ENCODE results near the gene ZNF18. TPM values are rescaled to one million over a fixed set of nuclear protein-coding genes. Genes with fewer than 3 reads are reported as not detected.

The ZNF18 gene
- total and polyA plus RNA-seq, 4 donors: 4.0 to 10.2 (median 5.4) TPM

- ATAC-seq (ENCODE audit: insufficient read depth, low FRiP score): no peak
- Histone ChIP-seq H3K27ac (ENCODE audit: low read depth in 1 of 2, low read length in 1 of 2) (no peak overlapping the region), H3K4me1 (ENCODE audit: control insufficient read depth in 5 of 5, insufficient read depth in 5 of 5, low read length in 5 of 5) (no peaks in the 10 kb centered on the region), H3K27me3 (ENCODE audit: control insufficient read depth in 3 of 3, insufficient read depth in 3 of 3, low read length in 2 of 3) (no peaks in the 10 kb centered on the region), H3K4me3 (no peak overlapping the region), H3K9me3 (ENCODE audit: control insufficient read depth in 4 of 4, insufficient read depth in 3 of 4, low read length in 3 of 4) (no peaks in the 10 kb centered on the region), H3K36me3 (ENCODE audit: control insufficient read depth in 4 of 4, insufficient read depth in 4 of 4, low read length in 4 of 4) (peaks cover 7 to 25% (median 15%) of the 10 kb centered on the region in 4 donors), H3K9ac (ENCODE audit: insufficient read depth in 1 of 2, low read length in 2 of 2) (no peak overlapping the region)
- TF ChIP-seq CTCF (IDR thresholded peaks at IDR 0.05; ENCODE audit: control extremely low read depth, extremely low read depth): no peak
- 93 to 95% methylated on average over 4 of the region's 4 CpGs for WGBS, 2 donors
- no peak for DNase-seq
Observed at GRCh38 chr17:11986179-11986941, 10.9 kb downstream of the ZNF18 start.

- 91 to 95% methylated on average over 4 of the region's 4 CpGs for WGBS, 2 donors
- Histone ChIP-seq H3K4me3 (no peak overlapping the region), H3K36me3 (ENCODE audit: control insufficient read depth in 4 of 4, insufficient read depth in 4 of 4, low read length in 4 of 4) (peaks cover 7 to 23% (median 19%) of the 10 kb centered on the region in 4 donors), H3K27me3 (ENCODE audit: control insufficient read depth in 3 of 3, insufficient read depth in 3 of 3, low read length in 2 of 3) (no peaks in the 10 kb centered on the region), H3K27ac (ENCODE audit: low read depth in 1 of 2, low read length in 1 of 2) (no peak overlapping the region), H3K4me1 (ENCODE audit: control insufficient read depth in 5 of 5, insufficient read depth in 5 of 5, low read length in 5 of 5) (no peaks in the 10 kb centered on the region), H3K9me3 (ENCODE audit: control insufficient read depth in 4 of 4, insufficient read depth in 3 of 4, low read length in 3 of 4) (no peaks in the 10 kb centered on the region), H3K9ac (ENCODE audit: insufficient read depth in 1 of 2, low read length in 2 of 2) (no peak overlapping the region)
- no peak for TF ChIP-seq CTCF (IDR thresholded peaks at IDR 0.05; ENCODE audit: control extremely low read depth, extremely low read depth)
- no peak for ATAC-seq (ENCODE audit: insufficient read depth, low FRiP score)
- no peak for DNase-seq
Observed at GRCh38 chr17:11981862-11982261, 15.4 kb downstream of the ZNF18 start.

GRCh38 chr17:11980813-11981212, 16.5 kb downstream of the ZNF18 start:
- no peaks in the 10 kb centered on the region for H3K4me1 ChIP-seq (ENCODE audit: control insufficient read depth in 5 of 5, insufficient read depth in 5 of 5, low read length in 5 of 5)
- H3K4me3 ChIP-seq: no peak overlapping the region
- H3K9ac ChIP-seq (ENCODE audit: insufficient read depth in 1 of 2, low read length in 2 of 2): no peak overlapping the region
- ATAC-seq (ENCODE audit: insufficient read depth, low FRiP score) (no peak), DNase-seq (peak in 1 of 3 donors; percentile 3)
- H3K36me3 ChIP-seq (ENCODE audit: control insufficient read depth in 4 of 4, insufficient read depth in 4 of 4, low read length in 4 of 4): peaks cover 9 to 23% (median 18%) of the 10 kb centered on the region in 4 donors
- WGBS, 2 donors: 75 to 95% methylated on average over 2 of the region's 2 CpGs
- TF ChIP-seq CTCF (IDR thresholded peaks at IDR 0.05; ENCODE audit: control extremely low read depth, extremely low read depth): no peak
- H3K9me3 ChIP-seq (ENCODE audit: control insufficient read depth in 4 of 4, insufficient read depth in 3 of 4, low read length in 3 of 4): no peaks in the 10 kb centered on the region
- H3K27ac ChIP-seq (ENCODE audit: low read depth in 1 of 2, low read length in 1 of 2): no peak overlapping the region
- no peaks in the 10 kb centered on the region for H3K27me3 ChIP-seq (ENCODE audit: control insufficient read depth in 3 of 3, insufficient read depth in 3 of 3, low read length in 2 of 3)

All from lung (tissue), 12 donors.